ENCODE measurements around the gene KRT32.

Gene KRT32

DNA sequence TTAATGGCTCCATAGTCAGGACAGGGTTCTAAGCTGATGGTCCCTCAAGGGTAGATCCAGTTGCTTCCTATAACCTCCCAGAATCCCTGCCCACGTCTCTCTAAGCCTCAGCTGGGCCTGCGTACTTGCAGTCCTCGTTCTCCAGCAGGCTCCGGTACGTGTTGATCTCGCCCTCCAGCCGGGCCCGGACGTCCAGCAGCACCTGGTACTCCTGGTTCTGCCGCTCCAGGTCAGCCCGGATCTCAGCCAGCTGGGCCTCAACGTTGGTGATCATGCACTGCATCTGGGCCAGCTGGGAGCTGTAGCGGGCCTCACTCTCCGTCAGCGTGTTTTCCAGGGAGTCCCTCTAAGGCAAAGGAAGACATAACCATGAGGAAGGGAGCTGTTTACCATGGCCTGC is 4.5 kb downstream of the KRT32 start:
- Histone ChIP-seq H3K36me3 (ENCODE audit: control insufficient read depth, insufficient read depth, low read length) (no peaks in the 10 kb centered on the region), H3K9me3 (ENCODE audit: control insufficient read depth, insufficient read depth, low read length) (no peaks in the 10 kb centered on the region), H3K4me1 (ENCODE audit: control insufficient read depth, insufficient read depth, low read length) (no peaks in the 10 kb centered on the region), H3K4me3 (ENCODE audit: low read depth, low read length) (no peak overlapping the region), H3K27me3 (ENCODE audit: control insufficient read depth, insufficient read depth, low read length) (no peaks in the 10 kb centered on the region), H3K27ac (ENCODE audit: low read depth, low read length) (no peak overlapping the region), H3K9ac (ENCODE audit: low read depth, low read length) (no peak overlapping the region)

DNA sequence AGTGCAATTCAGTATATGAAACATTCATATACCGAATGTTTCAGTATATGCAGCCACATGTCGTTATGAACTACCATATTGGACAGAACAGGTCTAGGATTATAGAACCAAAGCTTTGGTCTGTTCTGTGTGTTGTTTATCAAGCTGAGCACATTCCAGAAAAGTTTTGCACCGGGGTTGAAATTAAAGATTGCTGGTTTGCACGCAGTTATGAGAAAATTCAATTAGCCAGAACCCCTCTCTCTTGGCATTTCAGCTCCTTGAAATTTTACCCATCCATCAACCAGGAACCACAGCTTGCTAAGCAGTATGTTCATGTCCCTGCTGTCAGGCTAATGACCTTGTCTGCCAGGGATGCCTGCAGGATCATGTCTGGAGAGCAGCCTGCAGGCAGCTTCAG is 9.5 kb downstream of the KRT32 start:
- Histone ChIP-seq H3K27me3 (ENCODE audit: control insufficient read depth, insufficient read depth, low read length) (no peaks in the 10 kb centered on the region), H3K9ac (ENCODE audit: low read depth, low read length) (no peak overlapping the region)

DNA sequence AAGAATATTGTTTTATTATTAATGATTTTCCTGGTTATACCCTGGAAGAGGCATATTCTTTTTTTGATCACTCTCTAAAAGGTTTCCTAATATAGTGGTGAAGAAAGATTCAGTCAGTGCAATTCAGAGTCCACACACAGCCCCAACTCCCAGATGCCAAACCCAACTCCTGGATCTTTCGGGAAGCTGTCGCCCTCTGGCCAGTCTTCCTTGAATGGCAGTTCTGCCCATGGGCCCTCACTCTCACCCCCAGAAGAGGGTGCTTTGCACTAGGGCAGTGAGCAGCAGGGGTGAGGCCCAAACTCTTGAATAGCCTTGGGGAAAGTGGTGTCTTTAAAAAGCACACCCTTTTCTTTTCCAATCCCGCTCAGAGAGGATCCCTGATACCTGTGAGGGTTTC is 11.0 kb downstream of the KRT32 start:
- H3K27ac ChIP-seq (ENCODE audit: low read depth, low read length), result no peak overlapping the region
- H3K4me1 ChIP-seq (ENCODE audit: control insufficient read depth, insufficient read depth, low read length), result no peaks in the 10 kb centered on the region
- no peaks in the 10 kb centered on the region for H3K36me3 ChIP-seq (ENCODE audit: control insufficient read depth, insufficient read depth, low read length)
- no peak overlapping the region for H3K9ac ChIP-seq (ENCODE audit: low read depth, low read length)
- no peaks in the 10 kb centered on the region for H3K9me3 ChIP-seq (ENCODE audit: control insufficient read depth, insufficient read depth, low read length)
- no peak overlapping the region for H3K4me3 ChIP-seq (ENCODE audit: low read depth, low read length)
- H3K27me3 ChIP-seq (ENCODE audit: control insufficient read depth, insufficient read depth, low read length), result no peaks in the 10 kb centered on the region

More for the DNA sequence above, 9.5 kb downstream of the KRT32 start:
- no peaks in the 10 kb centered on the region for H3K9me3 ChIP-seq (ENCODE audit: control insufficient read depth, insufficient read depth, low read length)
- no peak overlapping the region for H3K4me3 ChIP-seq (ENCODE audit: low read depth, low read length)
- no peaks in the 10 kb centered on the region for H3K4me1 ChIP-seq (ENCODE audit: control insufficient read depth, insufficient read depth, low read length)
- H3K27ac ChIP-seq (ENCODE audit: low read depth, low read length), result no peak overlapping the region
- H3K36me3 ChIP-seq (ENCODE audit: control insufficient read depth, insufficient read depth, low read length), result no peaks in the 10 kb centered on the region

DNA sequence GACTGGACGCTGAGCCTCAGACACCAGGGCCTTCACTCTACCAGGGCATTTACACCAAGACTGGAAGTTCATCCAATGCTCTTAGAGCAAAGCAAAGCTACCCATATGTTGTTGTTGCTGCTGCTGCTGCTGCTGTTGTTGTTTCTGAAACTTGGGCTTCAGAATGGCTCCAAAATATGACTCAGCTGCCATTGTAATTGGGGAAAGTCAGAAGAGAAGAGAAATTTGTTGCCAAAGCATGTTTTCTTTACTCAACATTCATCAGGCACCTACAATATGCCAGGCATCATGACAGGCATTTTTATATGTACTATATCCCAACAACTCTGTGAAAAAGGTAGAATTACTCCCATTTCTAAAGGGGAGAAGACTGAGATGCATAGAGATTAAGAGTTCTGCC is 11.9 kb downstream of the KRT32 start:
- H3K4me1 ChIP-seq (ENCODE audit: control insufficient read depth, insufficient read depth, low read length), result no peaks in the 10 kb centered on the region
- H3K4me3 ChIP-seq (ENCODE audit: low read depth, low read length), result no peak overlapping the region
- H3K9me3 ChIP-seq (ENCODE audit: control insufficient read depth, insufficient read depth, low read length), result no peaks in the 10 kb centered on the region
- H3K27me3 ChIP-seq (ENCODE audit: control insufficient read depth, insufficient read depth, low read length), result no peaks in the 10 kb centered on the region
- H3K36me3 ChIP-seq (ENCODE audit: control insufficient read depth, insufficient read depth, low read length), result no peaks in the 10 kb centered on the region
- H3K27ac ChIP-seq (ENCODE audit: low read depth, low read length), result no peak overlapping the region
- H3K9ac ChIP-seq (ENCODE audit: low read depth, low read length), result no peak overlapping the region

DNA sequence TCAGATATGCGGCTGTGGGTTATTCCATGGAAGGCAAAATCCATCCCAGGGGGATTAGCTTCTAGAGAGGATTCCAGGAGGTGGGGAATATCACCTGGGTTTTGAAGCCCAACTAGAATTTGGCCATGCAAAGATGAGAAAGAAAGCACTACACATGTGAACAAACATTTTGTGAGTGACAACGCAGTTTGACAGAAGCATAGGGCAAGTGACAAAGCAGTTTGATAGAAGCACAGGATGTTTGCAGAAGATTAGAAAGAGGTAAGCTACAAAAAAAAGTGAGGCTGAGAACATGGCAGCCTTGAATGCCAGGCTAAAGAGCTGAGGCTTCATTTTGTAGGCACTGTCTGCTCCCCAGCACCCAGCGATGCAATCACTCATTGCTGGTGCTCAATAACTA is 14.1 kb downstream of the KRT32 start:
- Histone ChIP-seq H3K4me1 (ENCODE audit: control insufficient read depth, insufficient read depth, low read length) (no peaks in the 10 kb centered on the region), H3K27me3 (ENCODE audit: control insufficient read depth, insufficient read depth, low read length) (no peaks in the 10 kb centered on the region), H3K4me3 (ENCODE audit: low read depth, low read length) (no peak overlapping the region), H3K27ac (ENCODE audit: low read depth, low read length) (no peak overlapping the region), H3K9ac (ENCODE audit: low read depth, low read length) (no peak overlapping the region), H3K36me3 (ENCODE audit: control insufficient read depth, insufficient read depth, low read length) (no peaks in the 10 kb centered on the region), H3K9me3 (ENCODE audit: control insufficient read depth, insufficient read depth, low read length) (no peaks in the 10 kb centered on the region)

DNA sequence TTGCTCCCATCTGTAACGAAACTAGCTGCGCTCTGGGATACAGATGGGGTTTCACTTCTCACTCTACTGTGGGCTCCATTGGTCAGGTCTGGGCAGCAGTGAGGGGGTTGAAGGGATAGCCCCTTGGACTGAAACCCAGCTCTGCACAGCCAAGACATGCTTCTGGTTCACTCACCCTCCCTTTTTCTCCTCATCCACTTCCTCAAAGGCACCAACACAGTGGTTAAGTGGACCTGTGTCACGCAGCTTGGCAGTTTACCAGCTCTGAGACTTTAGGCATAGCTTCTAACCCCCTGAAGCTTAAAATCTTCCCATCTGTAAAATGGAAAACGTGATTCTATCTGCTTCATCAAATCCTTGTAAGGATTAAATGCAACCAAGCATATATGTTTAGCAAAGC is 14.9 kb downstream of the KRT32 start:
- H3K27ac ChIP-seq (ENCODE audit: low read depth, low read length), result no peak overlapping the region
- H3K9ac ChIP-seq (ENCODE audit: low read depth, low read length), result no peak overlapping the region
- H3K27me3 ChIP-seq (ENCODE audit: control insufficient read depth, insufficient read depth, low read length), result no peaks in the 10 kb centered on the region
- H3K4me3 ChIP-seq (ENCODE audit: low read depth, low read length), result no peak overlapping the region
- H3K9me3 ChIP-seq (ENCODE audit: control insufficient read depth, insufficient read depth, low read length), result no peaks in the 10 kb centered on the region
- H3K36me3 ChIP-seq (ENCODE audit: control insufficient read depth, insufficient read depth, low read length), result no peaks in the 10 kb centered on the region
- no peaks in the 10 kb centered on the region for H3K4me1 ChIP-seq (ENCODE audit: control insufficient read depth, insufficient read depth, low read length)

DNA sequence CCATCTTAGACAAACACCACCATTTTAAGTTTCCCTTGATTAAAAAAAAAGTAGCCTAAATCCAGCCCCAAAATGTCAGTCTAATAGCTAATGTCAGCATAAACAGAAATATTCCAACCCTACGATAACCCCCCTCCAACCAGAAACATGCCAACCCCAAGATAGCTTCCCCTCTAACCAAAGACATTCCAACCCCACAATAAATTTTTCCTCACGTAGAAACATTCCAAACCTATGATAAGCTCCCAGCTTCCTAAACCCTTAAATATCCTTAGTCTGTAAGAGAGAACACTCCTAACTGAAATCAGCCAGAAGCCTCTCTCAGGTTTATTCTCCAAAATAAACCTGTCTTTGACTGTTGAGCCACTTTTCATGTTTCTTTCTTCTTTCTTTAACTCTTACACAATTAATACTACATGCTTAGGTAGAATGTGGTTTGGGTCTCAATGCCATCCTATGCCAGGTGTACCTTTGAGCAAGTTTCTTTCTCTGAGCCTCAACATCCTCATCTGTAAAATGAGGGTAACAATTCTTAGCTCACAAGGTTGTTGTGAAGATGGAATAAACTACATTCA is 15.9 kb downstream of the KRT32 start:
- H3K27me3 ChIP-seq (ENCODE audit: control insufficient read depth, insufficient read depth, low read length), result no peaks in the 10 kb centered on the region

DNA sequence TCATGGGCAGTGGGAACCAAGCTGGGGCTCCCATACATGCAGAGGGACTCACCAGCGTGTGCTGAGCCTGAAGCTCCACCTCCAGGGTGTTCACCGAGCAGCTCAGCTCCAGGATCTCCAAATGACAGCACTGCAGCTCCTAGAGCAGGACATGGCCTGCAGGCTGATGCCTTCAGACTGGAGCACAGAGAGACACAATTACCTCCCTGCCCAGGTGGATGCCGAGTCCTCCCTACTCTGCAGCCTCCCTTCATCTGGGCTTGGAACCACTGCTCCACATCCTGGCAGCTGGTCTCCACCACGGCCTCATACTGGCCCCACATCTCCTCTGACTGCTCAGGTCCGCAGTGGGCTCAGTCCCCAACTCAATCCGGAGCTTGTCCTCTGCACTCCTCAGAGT is 18.2 kb downstream of the KRT32 start:
- H3K4me1 ChIP-seq (ENCODE audit: control insufficient read depth, insufficient read depth, low read length), result no peaks in the 10 kb centered on the region
- H3K27me3 ChIP-seq (ENCODE audit: control insufficient read depth, insufficient read depth, low read length), result no peaks in the 10 kb centered on the region
- H3K9me3 ChIP-seq (ENCODE audit: control insufficient read depth, insufficient read depth, low read length), result no peaks in the 10 kb centered on the region
- no peak overlapping the region for H3K9ac ChIP-seq (ENCODE audit: low read depth, low read length)
- H3K27ac ChIP-seq (ENCODE audit: low read depth, low read length), result no peak overlapping the region
- no peak overlapping the region for H3K4me3 ChIP-seq (ENCODE audit: low read depth, low read length)
- no peaks in the 10 kb centered on the region for H3K36me3 ChIP-seq (ENCODE audit: control insufficient read depth, insufficient read depth, low read length)

More for the DNA sequence above, 15.9 kb downstream of the KRT32 start:
- H3K9me3 ChIP-seq (ENCODE audit: control insufficient read depth, insufficient read depth, low read length), result no peaks in the 10 kb centered on the region
- no peaks in the 10 kb centered on the region for H3K36me3 ChIP-seq (ENCODE audit: control insufficient read depth, insufficient read depth, low read length)
- no peak overlapping the region for H3K9ac ChIP-seq (ENCODE audit: low read depth, low read length)
- H3K4me1 ChIP-seq (ENCODE audit: control insufficient read depth, insufficient read depth, low read length), result no peaks in the 10 kb centered on the region
- no peak overlapping the region for H3K27ac ChIP-seq (ENCODE audit: low read depth, low read length)
- H3K4me3 ChIP-seq (ENCODE audit: low read depth, low read length), result no peak overlapping the region

DNA sequence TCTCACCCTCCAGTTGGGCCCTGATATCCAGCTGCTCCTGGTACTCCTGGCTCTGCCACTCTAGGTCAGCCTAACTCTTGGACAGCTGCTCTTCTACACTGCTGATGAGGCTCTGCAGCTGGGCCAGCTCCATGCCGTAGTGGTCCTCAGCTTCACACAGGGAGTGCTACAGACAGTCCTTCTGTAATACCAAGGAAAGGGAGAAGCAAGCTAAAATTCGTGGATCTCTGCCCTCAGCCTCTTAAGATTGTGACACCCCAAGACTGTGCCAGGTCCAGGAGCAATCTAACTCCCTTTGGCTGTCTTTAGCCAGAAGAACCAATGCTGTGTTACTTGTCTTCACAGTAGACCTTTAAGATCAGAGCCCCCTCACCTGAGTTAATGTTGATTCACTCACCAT is 18.7 kb downstream of the KRT32 start:
- Histone ChIP-seq H3K9me3 (ENCODE audit: control insufficient read depth, insufficient read depth, low read length) (no peaks in the 10 kb centered on the region), H3K36me3 (ENCODE audit: control insufficient read depth, insufficient read depth, low read length) (no peaks in the 10 kb centered on the region), H3K27ac (ENCODE audit: low read depth, low read length) (no peak overlapping the region), H3K9ac (ENCODE audit: low read depth, low read length) (no peak overlapping the region), H3K27me3 (ENCODE audit: control insufficient read depth, insufficient read depth, low read length) (no peaks in the 10 kb centered on the region), H3K4me1 (ENCODE audit: control insufficient read depth, insufficient read depth, low read length) (no peaks in the 10 kb centered on the region), H3K4me3 (ENCODE audit: low read depth, low read length) (no peak overlapping the region)

DNA sequence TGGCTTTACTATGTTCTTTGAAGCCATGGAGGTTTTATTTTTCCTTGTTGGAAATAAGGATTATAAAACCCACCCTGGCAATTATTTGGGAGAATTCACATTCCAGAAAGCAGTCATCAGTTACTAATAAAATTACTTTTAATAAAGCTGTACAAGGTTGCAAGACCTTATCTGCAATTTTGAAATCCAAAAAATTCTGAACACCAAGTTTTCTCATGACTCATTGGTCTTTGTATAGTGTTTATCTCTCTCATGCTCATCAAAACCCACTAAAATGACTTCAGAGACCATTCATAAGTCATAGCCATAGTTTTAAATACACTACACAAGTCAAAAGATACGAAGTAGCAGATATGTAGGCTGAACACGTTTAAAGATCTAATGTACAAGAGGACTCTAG is 20.4 kb downstream of the KRT32 start:
- Histone ChIP-seq H3K27ac (ENCODE audit: low read depth, low read length) (no peak overlapping the region), H3K4me3 (ENCODE audit: low read depth, low read length) (no peak overlapping the region), H3K4me1 (ENCODE audit: control insufficient read depth, insufficient read depth, low read length) (peaks cover 3% of the 10 kb centered on the region; the same call in 1 of the 2 replicates), H3K9me3 (ENCODE audit: control insufficient read depth, insufficient read depth, low read length) (no peaks in the 10 kb centered on the region), H3K36me3 (ENCODE audit: control insufficient read depth, insufficient read depth, low read length) (no peaks in the 10 kb centered on the region), H3K9ac (ENCODE audit: low read depth, low read length) (no peak overlapping the region), H3K27me3 (ENCODE audit: control insufficient read depth, insufficient read depth, low read length) (no peaks in the 10 kb centered on the region)

DNA sequence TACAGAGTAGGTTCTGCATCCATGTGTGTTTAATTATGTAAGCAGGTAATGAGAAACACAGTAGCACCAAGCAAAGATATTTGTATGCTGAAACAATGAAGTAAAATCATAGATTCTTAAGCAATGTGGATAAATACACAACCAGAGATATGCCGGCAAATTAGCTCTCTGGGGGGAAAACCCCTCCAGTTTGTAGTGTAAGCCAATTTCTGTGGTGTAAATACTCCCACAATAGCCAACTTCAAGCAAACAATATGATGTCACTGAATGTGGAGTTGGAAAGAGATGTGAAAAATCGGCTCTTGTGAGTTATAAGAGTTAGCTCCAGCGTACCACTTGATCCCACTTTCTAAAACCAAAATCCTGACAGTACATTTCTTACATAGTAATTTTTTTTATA is 22.5 kb downstream of the KRT32 start:
- no peak overlapping the region for H3K9ac ChIP-seq (ENCODE audit: low read depth, low read length)

DNA sequence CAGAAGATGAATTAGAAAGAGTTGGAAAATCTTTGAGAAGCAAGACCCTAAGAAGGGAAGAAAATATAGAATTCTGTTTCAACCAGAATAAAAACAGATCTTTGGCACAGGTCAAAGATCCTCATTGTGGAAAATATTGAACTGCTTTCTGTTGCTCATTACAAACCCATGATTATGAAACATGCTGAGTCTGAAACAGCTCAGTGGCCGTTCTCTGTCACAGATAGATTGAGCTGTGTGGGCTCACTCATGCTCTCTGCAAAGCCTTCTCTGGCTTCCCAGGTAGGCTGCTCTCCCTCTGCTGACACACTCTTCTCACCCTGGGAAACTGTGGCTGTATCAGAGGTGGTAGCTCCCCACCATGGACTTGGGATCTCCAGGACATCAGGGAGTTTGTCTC is 23.0 kb downstream of the KRT32 start:
- Histone ChIP-seq H3K27me3 (ENCODE audit: control insufficient read depth, insufficient read depth, low read length) (no peaks in the 10 kb centered on the region), H3K36me3 (ENCODE audit: control insufficient read depth, insufficient read depth, low read length) (no peaks in the 10 kb centered on the region), H3K9ac (ENCODE audit: low read depth, low read length) (no peak overlapping the region), H3K4me3 (ENCODE audit: low read depth, low read length) (no peak overlapping the region), H3K27ac (ENCODE audit: low read depth, low read length) (no peak overlapping the region), H3K9me3 (ENCODE audit: control insufficient read depth, insufficient read depth, low read length) (no peaks in the 10 kb centered on the region), H3K4me1 (ENCODE audit: control insufficient read depth, insufficient read depth, low read length) (peaks cover 3% of the 10 kb centered on the region; the same call in 1 of the 2 replicates)

More for the DNA sequence above, 22.5 kb downstream of the KRT32 start:
- no peaks in the 10 kb centered on the region for H3K36me3 ChIP-seq (ENCODE audit: control insufficient read depth, insufficient read depth, low read length)
- H3K27ac ChIP-seq (ENCODE audit: low read depth, low read length), result no peak overlapping the region
- H3K27me3 ChIP-seq (ENCODE audit: control insufficient read depth, insufficient read depth, low read length), result no peaks in the 10 kb centered on the region
- H3K4me1 ChIP-seq (ENCODE audit: control insufficient read depth, insufficient read depth, low read length), result peaks cover 3% of the 10 kb centered on the region; the same call in 1 of the 2 replicates
- no peak overlapping the region for H3K4me3 ChIP-seq (ENCODE audit: low read depth, low read length)
- H3K9me3 ChIP-seq (ENCODE audit: control insufficient read depth, insufficient read depth, low read length), result no peaks in the 10 kb centered on the region
